Fibroblast of skin of left biceps (primary cell): ENCODE measurements around the gene AGAP2.

Experiments used
- DNase-seq, 2 experiments: peaks; one replicate each; pipeline ENCODE4 v3.0.0-alpha.2; 2013; ENCODE audit warnings: low read depth in 2 of 2

The AGAP2 gene

DNA sequence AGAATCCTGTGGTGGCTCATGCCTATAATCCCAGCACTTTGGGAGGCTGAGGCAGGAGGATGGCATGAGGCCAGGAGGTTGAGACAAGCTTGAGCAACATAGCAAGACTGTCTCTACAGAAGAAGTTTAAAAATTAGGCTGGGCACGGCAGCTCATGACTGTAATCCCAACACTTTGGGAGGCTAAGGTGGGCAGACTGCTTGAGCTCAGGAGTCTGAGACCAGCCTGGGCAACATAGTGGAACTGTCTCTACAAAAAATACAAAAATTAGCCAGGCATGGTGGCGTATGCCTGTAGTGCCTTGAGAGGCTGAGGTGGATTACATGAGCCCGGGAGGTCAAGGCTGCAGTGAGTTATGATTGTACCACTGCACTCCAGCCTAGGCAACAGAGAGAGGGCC is 29.3 kb upstream of the AGAP2 start:
- DNase-seq, result no peak

DNA sequence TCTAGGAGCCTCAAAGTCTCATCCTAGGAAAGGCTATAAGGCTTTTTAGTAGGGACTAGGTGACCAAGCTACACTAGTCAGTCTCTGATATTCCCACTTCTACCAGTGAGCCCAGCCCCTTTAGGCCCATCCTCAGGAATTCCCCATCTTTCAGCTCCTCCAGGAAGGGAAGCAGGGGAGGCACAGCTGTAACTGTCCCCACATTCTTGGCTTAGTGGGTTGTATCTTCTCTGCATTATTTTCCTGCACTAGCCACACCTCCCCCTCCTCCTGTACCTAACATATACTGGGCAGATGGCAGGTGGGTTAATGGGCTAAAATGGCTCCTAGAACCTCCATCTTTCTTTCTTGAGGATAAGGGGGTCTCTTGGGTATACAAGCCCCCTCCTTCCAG is 28.8 kb upstream of the AGAP2 start:
- DNase-seq, result no peak

DNA sequence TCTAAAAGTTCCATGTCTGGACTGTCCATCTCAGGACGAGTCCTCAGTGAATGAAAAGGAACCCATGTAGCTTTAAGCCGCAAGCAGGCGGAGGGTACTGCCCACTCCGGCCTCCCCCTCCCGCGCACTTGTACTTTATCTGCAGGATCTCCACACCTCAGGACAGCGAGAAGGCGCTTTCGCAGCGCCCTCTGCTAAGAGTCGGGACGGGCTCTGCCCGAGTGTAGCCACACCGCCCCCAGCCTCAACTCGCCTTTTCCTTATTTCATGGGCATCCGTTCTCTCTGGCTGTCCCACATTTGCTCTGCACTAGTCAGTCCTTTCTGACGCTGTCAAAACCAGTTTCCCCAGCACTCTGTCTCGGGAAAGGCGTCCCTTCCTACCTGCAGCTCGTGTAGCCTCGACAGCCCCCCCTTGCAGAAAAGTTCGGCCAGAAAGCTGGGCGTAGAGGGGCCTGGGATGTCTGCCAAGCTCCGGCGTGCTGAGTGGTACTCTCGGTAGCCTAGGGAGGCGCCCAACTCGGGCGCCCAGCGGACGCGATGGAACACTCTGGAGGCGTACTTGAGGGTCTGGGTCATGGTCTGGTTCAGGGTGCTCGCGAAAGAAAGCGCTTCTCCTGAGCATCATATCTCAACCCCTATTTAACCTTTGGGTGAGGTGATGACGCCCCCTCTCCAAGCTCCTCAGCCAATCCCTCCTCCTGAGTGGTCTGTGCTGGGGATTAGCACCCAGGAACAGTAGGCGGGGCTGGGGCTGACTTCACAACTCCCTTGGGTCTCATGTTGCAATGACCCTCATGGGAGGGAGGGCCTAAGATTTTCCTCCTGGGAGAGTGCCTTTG is 28.1 kb upstream of the AGAP2 start, which contains the start of gene CYP27B1:
Gene CYP27B1 (minus strand): TSS at position 615 of the 841 bp plus-strand sequence. CDS start 37 bp downstream, at position 578.
- DNase-seq, result no peak

DNA sequence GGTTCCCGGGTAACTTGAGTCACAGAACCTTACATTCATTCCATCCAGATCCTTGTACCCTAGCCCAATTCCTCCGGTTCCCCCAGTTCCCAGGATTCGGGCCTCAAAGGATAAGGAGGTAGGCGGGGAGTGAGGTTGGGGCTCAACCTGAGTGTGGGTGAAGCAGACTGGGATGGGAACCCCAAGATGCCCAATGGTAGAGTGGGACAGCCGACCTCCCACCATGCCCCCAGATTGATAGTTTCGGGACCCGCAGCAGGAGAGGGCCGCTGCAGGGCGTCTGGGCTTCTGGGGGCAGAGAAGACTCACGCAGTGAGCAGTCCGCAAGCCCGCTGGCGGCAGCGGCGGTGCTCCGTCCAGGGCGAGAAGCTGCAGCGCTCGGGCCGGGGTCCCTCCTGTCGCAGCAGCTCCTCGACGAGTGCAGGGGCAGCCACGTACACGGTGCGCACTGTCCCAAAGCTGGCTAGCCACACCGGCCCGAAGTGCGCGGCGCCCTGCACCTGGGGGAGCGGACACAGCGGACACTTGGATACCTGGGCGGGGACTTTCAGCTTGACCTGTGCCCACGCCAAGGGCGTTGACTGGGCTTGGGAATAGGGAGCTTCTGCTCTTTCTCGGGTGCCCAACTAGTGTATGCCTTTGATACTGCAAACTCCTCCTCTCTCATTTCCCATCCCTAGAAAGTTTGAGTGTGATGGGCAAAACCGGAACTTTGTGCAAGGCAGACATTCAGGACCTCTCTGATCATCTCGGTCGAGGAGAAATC is 27.3 kb upstream of the AGAP2 start:
- no peak for DNase-seq

DNA sequence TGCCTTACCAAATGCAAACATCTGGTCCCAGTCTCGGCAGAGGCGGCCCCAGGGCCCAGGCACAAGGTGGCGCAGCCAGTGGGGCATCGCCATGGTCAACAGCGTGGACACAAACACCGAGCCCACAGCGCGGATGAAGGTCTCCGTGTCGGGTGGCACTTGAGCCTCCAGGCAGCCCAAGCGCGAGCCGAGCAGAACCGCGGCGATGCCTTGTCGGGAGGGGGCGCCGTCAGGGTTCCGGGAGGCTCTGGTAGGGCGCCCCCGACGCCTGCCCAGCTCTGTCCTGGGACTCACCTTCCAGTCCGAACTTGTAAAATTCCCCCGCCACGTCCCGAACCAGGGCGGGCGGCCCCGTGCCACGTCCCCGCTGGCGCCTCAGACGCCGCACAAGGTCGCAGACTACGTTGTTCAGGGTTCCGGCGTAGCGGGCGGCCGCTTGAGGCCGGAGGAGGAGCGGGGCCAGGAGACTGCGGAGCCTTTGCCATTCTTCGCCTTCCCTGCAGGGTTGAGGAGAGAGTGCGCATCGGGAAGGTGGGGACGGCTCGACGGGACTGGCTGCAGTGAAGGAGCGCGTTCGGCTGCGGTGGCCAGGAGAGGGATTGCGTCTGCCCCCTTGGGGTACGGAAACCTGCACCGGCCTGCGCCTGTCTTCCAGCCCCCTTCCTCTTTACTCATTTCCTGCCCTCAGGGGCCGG is 26.6 kb upstream of the AGAP2 start:
- DNase-seq, result no peak

DNA sequence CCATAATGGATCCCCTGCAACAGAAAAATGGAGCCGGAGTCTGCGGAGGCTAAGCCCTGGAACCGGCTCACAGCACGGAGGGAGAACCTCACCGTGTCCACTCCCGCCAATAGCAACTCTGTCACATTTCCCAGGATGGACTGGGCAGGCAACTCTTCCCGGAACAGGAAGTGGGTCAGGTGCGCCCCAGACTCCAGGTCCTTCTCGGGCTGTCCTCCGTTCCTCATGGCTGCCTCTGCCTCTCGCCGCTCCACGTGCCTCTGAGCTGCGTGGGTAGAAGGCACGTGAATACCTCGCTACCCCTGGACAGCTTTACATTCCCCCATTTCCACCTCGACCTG is 26.1 kb upstream of the AGAP2 start:
- no peak for DNase-seq

DNA sequence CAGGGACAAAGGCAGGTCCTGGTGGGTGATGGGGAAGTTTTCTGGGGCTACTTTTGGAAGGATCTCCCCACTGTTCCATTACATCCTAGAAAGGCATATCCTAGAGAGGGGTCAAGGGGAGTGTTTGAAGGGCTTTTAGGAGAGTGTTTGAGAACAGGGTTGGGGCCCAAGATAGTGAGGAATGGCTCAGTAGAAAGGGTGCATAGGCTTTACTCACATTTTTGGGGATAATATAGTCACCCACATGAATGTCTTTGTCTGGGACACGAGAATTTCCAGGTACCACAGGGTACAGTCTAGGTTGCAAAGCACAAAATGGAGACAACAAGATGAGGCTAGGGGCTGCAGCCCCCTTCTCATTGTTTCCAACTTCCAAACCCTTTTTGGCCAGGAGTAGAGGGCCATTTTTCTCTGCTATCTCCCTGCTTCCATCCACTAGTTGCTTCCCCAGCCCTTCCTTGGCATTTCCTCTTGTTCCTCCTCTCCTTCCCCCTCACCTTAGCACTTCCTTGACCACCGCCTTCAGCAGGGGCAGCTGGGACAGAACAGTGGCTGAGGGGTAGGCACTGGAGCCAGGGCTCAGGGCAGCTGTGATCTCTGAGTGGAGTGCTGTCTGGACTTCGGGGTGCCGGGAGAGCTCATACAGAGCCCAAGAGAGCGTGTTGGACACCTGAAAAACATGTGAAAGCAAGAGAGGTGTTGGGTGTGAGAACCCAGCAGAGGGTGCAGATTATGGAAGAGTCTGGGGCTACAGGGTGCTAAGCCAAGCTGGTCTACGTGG is 25.5 kb upstream of the AGAP2 start:
- DNase-seq, result no peak

DNA sequence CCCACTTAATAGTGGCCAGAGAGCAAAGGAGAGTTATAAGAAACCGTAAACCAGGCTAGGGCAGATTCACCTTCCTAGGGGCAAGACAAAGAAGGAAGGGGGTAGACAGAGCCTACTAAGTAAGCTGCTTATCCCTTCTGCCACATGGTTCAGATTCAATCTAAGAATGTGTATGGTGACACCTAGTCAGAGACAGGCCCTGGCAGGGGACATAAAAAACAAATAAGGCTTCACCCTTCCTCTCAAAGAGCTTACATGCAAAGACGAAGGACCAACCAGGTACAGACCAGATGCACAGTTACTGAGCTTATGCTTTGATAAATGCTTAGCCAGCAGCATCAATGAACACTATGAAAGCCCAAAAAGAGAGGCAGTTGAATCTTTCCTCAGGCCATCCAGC is 23.9 kb upstream of the AGAP2 start:
- DNase-seq, result no peak

DNA sequence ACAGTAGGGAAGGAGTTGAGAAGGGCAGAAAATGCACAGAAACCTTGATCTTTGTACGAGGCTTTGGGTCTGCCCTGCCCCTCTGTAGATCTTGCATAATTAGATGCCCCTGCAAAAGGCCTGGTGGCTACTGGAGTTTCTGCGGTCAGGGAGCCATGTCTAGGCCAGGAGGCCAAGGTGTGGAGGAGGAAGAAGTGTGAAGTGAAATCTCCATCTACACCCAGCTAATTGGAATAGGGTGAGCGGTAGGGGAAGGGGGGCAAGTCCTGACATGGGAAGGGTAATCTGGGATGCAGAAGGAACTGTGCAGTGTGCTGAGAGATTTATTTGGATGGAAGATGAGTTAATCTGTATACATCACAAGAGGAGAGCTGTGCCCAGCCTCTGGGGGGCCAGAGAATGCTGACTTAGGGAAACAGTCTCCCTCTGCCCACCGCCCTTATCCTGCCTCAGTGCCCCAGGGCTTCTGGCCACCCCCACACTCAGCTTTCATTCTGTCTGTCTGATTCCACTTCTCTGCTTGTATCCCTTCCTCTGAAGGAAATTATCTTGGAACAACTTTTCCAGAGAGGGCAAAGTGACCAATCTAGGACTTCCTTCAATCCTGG is 23.0 kb upstream of the AGAP2 start:
- no peak for DNase-seq

DNA sequence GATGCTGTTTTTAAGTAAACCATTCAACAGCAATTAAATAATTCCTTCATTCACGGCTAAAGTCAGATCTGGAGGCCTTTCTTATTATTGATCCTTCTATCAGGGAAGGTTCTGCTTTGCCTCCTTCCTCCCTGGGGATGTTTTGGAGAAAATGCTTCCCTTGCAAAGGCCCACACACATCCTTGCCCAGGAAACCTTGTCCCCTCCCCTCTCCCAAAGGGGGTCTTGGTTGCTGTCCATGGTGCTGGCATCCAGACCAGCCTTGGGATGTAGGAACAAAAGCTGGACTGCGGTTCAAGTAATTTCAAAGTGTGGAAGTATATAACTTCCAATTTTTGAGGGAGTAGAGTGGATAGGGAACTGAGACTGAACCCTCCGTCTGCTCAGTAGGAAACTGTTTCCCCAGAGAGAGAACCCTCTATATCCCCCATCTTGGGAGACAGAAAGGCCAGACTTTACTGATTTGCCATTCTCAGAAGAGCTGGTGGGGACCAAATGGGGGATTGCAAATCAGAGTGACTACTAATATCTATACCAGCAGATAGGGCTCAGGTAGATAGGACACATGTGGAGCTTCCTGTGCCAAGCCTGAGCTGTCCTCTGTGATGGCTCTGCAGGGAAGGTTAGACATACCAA is 21.9 kb upstream of the AGAP2 start:
- DNase-seq, result no peak

DNA sequence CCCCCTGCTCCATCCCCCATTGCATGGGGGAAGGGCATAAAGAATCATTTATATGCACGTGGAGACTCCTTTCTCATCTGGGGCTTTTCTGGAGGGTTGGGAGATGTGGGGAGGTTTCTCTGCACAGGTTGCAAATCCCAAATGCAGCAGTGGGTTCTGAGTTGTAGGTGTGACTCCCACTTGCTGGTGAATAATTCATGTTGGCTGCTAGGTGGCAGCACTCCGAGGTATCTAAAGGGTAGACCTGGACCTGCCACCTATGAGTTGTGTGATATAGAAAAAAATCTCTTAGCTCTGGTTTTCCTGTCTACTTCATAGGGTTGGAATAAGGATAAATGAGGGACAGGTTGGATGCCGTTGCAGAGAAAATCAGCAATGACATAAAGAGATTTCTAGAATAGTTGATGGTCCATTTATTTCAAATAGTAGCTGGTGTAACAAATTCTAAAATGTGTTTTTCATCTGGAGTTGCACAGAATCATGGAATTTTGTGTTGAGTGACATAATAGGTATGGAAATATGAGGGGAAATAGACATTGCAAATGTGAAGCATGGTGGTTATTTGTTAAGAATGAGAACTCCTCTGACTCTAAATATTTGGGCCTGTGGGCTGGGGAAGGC is 20.9 kb upstream of the AGAP2 start:
- DNase-seq, result no peak

DNA sequence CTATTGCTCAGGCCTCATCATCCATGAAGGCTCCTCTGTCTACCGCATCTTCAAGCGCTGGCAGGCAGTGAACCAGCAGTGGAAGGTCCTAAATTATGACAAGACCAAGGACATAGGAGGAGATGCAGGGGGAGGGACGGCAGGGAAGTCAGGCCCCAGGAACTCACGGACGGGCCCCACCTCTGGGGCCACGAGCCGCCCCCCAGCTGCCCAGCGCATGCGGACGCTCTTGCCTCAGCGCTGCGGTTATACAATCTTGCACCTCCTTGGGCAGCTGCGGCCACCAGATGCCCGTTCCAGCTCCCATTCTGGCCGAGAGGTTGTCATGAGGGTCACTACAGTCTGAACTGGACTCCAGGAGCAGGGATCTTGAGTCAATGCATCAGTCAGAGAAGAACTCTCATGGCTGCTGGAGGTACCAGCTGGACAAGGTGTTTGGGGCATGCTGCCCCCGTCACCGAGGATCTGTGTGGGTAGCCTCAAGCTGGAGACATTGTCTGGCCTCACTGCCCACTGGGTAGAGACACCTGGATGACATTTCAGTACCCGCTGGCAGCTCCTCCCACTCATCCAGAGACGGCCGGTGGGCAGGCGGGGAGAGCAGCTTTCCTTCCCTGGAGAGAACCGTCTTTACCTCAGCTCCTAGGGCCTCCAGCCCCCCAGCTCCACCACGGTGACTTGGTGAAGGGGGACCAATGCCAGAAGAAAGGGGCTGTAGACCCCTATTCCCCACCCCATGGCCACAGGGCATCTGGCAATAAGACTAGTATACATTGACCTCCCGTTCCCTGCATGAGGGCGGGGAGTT is 20.2 kb upstream of the AGAP2 start:
- no peak for DNase-seq

DNA sequence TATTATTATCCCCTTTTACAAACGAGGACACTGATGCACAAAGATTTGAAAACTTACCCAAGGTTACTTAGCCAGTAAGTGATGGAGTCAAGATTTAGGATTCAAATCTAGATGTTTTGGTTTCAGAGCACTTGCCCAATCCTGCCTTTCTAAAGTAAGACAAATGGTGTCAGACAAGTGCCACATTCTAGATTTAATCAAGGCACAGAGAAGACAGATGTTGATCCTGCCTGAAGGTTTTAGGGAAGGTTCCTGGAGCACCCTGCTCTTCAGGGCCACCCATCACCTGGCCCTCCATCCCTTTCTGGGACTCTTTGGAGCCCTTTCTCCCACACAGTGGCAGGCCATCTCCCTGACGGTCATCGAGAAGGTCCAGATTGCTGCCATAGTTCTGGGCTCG is 19.2 kb upstream of the AGAP2 start:
- DNase-seq, result no peak

DNA sequence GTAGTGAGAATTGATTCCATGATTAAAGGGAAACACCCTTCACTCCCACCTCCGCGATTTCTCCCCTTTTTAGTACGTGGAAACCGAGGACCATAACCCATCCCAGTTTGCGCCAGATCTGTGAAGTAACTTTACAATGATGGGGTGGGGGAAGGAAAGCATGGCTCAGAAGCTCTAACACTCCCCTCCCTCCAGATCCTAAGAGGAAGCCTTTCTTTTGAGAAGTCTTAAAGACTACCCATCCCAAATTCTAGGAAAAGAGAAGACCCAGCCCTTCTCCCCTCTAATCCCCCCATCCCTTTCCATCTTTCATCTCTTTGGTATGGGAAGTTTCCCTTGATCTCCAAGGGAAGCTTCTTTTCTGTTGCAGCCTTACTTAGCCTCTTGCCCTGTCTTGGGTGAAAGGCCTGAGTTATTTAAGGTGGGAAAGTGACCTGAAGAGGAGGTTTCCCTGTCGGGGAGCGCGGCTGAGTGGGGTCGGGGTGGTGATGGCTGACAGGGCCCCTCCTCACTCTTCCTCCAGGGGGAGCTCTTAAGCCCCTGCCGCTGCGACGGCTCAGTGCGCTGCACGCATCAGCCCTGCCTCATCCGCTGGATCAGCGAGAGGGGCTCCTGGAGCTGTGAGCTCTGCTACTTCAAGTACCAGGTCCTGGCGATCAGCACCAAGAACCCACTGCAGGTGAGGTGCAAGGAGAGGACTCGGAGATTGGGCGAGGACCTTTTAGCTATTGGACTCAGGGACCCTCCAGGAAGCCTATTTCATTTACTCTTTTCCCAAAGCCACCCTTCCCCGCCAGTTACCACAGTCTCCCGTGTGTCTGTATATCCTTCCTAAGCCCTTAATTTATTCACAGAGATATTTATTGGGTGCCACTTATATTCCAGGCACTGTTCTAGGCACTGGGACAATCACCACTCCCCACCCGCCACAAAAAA is 18.1 kb upstream of the AGAP2 start:
- no peak for DNase-seq

DNA sequence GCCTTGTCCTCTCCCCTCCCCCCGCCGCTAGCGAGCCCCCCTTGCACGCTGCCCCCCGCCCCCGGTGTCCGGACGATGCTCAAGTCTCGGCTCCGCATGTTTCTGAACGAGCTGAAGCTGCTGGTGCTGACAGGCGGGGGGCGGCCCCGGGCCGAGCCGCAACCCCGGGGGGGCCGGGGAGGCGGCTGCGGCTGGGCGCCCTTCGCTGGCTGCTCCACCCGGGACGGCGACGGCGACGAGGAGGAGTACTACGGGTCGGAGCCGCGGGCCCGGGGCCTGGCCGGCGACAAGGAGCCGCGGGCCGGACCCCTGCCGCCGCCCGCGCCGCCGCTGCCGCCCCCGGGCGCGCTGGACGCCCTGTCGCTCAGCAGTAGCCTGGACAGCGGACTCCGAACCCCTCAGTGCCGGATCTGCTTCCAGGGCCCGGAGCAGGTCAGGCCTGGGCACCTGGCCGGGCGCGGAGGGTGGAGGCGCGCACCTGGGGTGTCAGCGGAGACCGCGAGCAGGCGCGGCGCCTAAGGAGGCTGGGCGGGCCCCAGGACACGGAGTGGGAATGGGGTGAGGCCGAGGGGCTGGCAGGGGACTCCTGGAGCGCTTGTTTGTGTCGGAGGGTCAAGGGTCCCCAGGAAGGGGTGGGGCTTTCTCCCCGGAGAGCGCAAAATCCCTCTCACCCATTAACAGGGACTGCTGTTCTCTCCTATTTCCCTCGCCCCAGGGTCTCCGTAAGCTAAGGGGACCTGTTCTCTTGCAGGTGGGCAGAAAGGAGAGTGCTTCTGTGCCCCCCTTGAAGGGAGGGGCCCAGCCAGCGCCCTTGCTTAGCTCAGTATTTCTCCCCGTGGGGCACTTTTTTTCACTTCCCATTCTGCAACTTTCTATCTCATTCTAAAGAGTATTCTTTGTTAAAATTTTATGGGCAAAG is 17.2 kb upstream of the AGAP2 start:
- no peak for DNase-seq

DNA sequence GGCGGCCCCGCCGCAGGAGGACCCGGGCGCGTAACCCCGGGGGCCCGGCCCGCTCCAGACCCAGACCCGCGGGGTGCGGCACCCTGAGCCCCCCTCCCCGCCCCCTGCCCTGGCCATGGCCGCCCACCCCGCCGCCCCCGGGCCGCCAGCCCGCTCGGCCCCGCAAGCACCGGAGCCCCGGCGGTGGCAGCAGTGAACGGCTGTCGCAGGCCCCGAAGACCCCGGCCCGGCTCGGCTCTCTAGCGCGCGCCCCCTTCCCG is 16.6 kb upstream of the AGAP2 start:
- DNase-seq, result no peak

DNA sequence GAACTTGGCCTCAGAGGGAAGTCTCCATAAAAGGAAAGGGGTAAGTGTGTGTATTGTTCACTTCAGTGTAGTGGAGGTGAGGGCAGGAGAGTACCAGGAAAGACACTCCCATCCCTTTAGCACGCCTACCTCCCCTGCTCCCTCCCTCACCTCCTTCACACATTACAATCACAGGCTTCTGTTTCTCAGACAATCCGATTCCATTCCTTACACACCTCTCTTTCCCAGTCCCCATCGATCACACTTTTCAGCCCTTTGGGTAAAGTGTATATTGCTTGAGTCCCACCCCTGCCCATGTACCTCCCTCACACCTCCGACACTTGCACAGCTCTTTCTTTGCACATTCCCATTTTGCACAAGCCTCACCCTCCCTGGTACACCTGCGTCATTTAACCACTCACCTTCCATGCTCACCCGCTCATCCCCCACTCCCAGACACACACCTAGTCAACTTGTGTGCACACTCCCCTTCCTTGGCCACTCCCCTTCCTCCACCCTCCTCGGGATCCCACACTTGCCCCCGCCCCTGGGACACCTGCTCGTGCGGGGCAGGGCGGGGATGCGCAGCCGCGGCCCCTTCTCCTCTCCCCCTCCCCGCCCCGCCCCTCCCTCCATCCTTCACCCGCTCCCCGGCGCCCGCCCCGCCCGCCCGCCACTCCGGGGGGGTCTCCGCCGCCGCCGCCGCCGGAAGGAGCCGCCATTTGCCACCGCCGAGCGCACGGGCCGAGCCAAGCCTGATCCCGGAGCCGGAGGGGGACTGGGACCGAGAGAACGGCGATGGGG is 16.1 kb upstream of the AGAP2 start, which contains the start of gene MARCHF9:
Gene MARCHF9 (plus strand): TSS at position 693 of the 783 bp plus-strand sequence. CDS start 426 bp downstream, outside the sequence.
- DNase-seq, result no peak
